Lower leg skin (tissue), 4 donors: ENCODE results near the gene YPEL3. TPM values are rescaled to one million over a fixed set of nuclear protein-coding genes. Genes with fewer than 3 reads are reported as not detected.
"Not testable (repeated sequence)": the region's sequence is repeated elsewhere in the genome, so short reads cannot be mapped to it uniquely, and the experiment has no call there.

Source experiments
- DNase-seq, 2 donors: peaks; one replicate each; pipeline ENCODE4 v3.0.0-alpha.2; 2019; ENCODE audit warnings: low spot score in 2 of 2
- H3K4me3 ChIP-seq: fragments of 200-600 bp; sonication (generic); 2 replicates; pipeline ENCODE4 v1.5.1; 2017; ENCODE audit warnings: mild to moderate bottlenecking, low read depth; ENCODE audit not compliant: poor library complexity, severe bottlenecking
- CTCF ChIP-seq, 3 donors: fragments of 450-650 bp; IDR thresholded peaks; one replicate each; pipeline ENCODE4 v1.5.1; 2016; ENCODE audit warnings: antibody characterized with exemption in 3 of 3, mild to moderate bottlenecking in 3 of 3, moderate library complexity in 2 of 3
- POLR2A ChIP-seq, 2 donors: fragments of 450-650 bp; IDR thresholded peaks; one replicate each; pipeline ENCODE4 v1.6.1; 2016 to 2017; ENCODE audit warnings: antibody characterized with exemption in 2 of 2, mild to moderate bottlenecking in 1 of 2, moderate library complexity in 1 of 2
- WGBS, 2 donors: methylation state at CpG; one replicate each; pipeline ENCODE4 v1.1.5; 2018; 5-methylcytosine and 5-hydroxymethylcytosine counted together
- intact Hi-C: fragments of 100-400 bp; cut with DNase I; formaldehyde crosslinking; loops from one replicate; pipeline ENCODE4 v1.15.0; 2023; ENCODE audit warnings: low total_unique reads
- total RNA-seq, 4 donors: library from RNA; depleted of rRNA; stranded (reverse); fragments of >200 nt; gene quantifications; one replicate each; pipeline ENCODE4 v1.1.0, GENCODE V29; 2016

Gene YPEL3
- total RNA-seq, 4 donors from 2014 or later = 185 to 351 (median 229) TPM

- WGBS, 2 donors = 67 to 79% methylated on average over 4 of the region's 4 CpGs
- intact Hi-C loops = no loop called here
- no peak overlapping the region for H3K4me3 ChIP-seq
- no peak for DNase-seq
- no peak for TF ChIP-seq CTCF (IDR thresholded peaks at IDR 0.05)
- TF ChIP-seq POLR2A (IDR thresholded peaks at IDR 0.05) = no peak
These were observed 36.0 kb upstream of the YPEL3 start for GRCh38 chr16:30131869-30132475.

GRCh38 chr16:30127993-30128392, 32.0 kb upstream of the YPEL3 start:
- intact Hi-C loops = no loop called here
- no peak for DNase-seq
- 94 to 96% methylated on average over 1 of the region's 1 CpG for WGBS, 2 donors
- H3K4me3 ChIP-seq = no peak overlapping the region
- TF ChIP-seq POLR2A (IDR thresholded peaks at IDR 0.05) (no peak), CTCF (IDR thresholded peaks at IDR 0.05) (no peak)

- intact Hi-C loops, DNase-seq, H3K4me3 ChIP-seq: not testable (repeated sequence)
- WGBS, 2 donors = 92 to 93% methylated on average over 9 of the region's 9 CpGs
These were observed 29.7 kb upstream of the YPEL3 start for GRCh38 chr16:30125690-30126089.

GRCh38 chr16:30124985-30125379, 29.0 kb upstream of the YPEL3 start:
- TF ChIP-seq POLR2A (IDR thresholded peaks at IDR 0.05) (no peak), CTCF (IDR thresholded peaks at IDR 0.05) (no peak)
- intact Hi-C loops = no loop called here
- no peak for DNase-seq
- WGBS, 2 donors = 92 to 97% methylated on average over 4 of the region's 4 CpGs
- no peak overlapping the region for H3K4me3 ChIP-seq

GRCh38 chr16:30122604-30123160, 26.7 kb upstream of the YPEL3 start:
- intact Hi-C loops = no loop called here
- TF ChIP-seq POLR2A (IDR thresholded peaks at IDR 0.05) (no peak), CTCF (IDR thresholded peaks at IDR 0.05) (no peak)
- H3K4me3 ChIP-seq = peak overlapping the region; percentile 71
- 2% methylated on average over 26 to 38 of the region's 42 CpGs for WGBS, 2 donors
- DNase-seq = no peak

GRCh38 chr16:30121741-30122571, 25.9 kb upstream of the YPEL3 start:
- intact Hi-C loops = no loop called here
- TF ChIP-seq POLR2A (IDR thresholded peaks at IDR 0.05) (no peak), CTCF (IDR thresholded peaks at IDR 0.05) (no peak)
- 56 to 58% methylated on average over 31 of the region's 31 CpGs for WGBS, 2 donors
- peak in 1 of 2 donors; percentile 38 for DNase-seq
- H3K4me3 ChIP-seq = peak overlapping the region; percentile 71
